ENCODE results near the gene CCL17. TPM values are rescaled to one million over a fixed set of nuclear protein-coding genes. Genes with fewer than 3 reads are reported as not detected.

The CCL17 gene
- total RNA-seq, 1 donor from 2014 or later = not detected

DNA sequence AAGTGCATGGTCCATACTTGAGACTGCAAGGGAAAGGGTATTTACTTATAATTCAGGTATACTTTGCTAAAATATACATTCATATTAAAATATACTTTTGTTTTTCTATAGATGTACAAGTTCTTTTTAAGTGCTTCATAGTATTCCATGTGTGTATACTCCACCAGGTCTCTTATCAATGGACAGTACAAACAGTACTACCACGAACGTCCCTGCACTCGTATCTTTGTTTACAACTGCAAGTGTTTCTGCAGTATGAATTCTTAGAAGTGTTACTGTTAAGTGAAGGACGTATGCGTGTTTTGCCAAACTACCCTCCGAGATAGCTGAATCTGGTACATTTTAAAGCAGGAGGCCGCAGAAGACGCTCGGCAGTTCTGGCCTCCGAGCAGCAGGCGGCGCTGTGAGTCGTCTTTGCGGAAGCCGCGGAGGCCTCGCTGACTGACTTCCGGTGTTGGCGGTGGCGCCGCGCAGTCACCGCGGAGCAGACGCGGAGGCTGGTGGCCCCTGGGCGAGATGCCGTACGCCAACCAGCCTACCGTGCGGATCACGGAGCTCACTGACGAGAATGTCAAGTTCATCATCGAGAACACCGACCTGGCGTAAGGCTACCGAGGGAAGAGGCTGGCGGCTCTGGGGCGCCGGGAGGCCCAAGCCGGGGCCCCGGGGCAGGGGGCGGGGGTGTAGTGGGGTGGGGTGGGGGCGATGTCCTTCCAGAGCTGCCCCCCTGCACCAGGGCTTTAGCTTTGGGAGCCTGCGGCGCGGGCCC lies 57.8 kb downstream of the CCL17 start, which contains the start of gene POLR2C:
Gene POLR2C, plus strand, starts transcription at position 471 of the 769 bp plus-strand sequence. Its CDS starts 46 bp downstream, at position 517.
- DNase-seq = peak; percentile 89
- Histone ChIP-seq H3K4me1 (peaks cover 40% of the 10 kb centered on the region), H3K4me3 (peak within 1 kb of the TSS; percentile 94), H3K36me3 (peaks cover 74% of the 10 kb centered on the region), H3K27ac (replicated peaks) (peak within 1 kb of the TSS; percentile 88), H3K27me3 (ENCODE audit: low read depth) (no peaks in the 10 kb centered on the region), H3K9me3 (replicated peaks) (no peaks in the 10 kb centered on the region)
- intact Hi-C loops (cut with micrococcal nuclease) = no loop called here
- TF ChIP-seq, protein P1, sequence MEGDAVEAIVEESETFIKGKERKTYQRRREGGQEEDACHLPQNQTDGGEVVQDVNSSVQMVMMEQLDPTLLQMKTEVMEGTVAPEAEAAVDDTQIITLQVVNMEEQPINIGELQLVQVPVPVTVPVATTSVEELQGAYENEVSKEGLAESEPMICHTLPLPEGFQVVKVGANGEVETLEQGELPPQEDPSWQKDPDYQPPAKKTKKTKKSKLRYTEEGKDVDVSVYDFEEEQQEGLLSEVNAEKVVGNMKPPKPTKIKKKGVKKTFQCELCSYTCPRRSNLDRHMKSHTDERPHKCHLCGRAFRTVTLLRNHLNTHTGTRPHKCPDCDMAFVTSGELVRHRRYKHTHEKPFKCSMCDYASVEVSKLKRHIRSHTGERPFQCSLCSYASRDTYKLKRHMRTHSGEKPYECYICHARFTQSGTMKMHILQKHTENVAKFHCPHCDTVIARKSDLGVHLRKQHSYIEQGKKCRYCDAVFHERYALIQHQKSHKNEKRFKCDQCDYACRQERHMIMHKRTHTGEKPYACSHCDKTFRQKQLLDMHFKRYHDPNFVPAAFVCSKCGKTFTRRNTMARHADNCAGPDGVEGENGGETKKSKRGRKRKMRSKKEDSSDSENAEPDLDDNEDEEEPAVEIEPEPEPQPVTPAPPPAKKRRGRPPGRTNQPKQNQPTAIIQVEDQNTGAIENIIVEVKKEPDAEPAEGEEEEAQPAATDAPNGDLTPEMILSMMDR (IDR thresholded peaks at IDR 0.05; ENCODE audit: borderline replicate concordance) = peak; percentile 98

DNA sequence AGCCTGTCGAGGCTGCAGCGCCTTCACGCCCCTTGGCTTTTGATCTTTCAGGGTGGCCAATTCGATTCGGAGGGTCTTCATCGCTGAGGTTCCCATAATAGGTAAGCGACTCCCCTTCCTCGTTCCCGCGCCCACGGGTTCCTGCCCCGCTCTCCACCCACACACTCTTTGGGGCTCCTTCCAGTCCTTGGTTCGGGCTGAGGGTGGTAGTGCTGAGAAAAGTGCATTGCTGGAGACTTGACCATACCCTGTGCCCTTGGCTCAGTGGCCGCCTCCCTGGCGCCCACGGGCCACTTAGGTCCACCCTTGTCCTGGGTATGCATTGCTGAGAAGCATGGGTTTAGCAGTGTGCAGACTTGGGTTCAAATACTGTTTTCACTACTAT lies 58.4 kb downstream of the CCL17 start:
- no peaks in the 10 kb centered on the region for H3K27me3 ChIP-seq (ENCODE audit: low read depth)
- H3K9me3 ChIP-seq (replicated peaks) = no peaks in the 10 kb centered on the region
- no peak for DNase-seq
- H3K27ac ChIP-seq (replicated peaks) = peak overlapping the region; percentile 88
- peaks cover 74% of the 10 kb centered on the region for H3K36me3 ChIP-seq
- TF ChIP-seq, protein P1 (IDR thresholded peaks at IDR 0.05; ENCODE audit: borderline replicate concordance) = no peak
- intact Hi-C loops (cut with micrococcal nuclease) = no loop called here
- H3K4me3 ChIP-seq = peak overlapping the region; percentile 94
- peaks cover 40% of the 10 kb centered on the region for H3K4me1 ChIP-seq

DNA sequence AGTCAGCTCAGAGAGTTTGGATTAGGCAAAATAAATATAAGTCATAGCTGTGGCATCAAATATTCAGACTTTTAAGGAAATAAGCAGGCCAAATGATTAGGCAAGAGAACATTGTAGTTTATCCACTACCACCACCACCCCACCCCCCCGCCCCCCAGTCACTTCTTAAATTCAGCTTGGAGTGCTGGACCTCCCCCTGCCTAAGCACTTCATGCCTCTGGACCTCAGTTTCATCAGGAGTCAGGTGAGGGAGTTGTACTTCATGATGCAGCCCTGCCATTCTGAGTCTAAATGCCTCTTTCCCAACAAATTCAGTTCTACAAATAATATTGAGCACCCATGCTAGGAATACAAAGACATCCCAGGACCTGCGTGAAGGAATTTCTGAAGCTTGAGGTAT lies 60.0 kb downstream of the CCL17 start:
- H3K4me3 ChIP-seq = no peak overlapping the region
- intact Hi-C loops (cut with micrococcal nuclease) = no loop called here
- H3K4me1 ChIP-seq = peaks cover 41% of the 10 kb centered on the region
- H3K36me3 ChIP-seq = peaks cover 74% of the 10 kb centered on the region
- TF ChIP-seq, protein P1 (IDR thresholded peaks at IDR 0.05; ENCODE audit: borderline replicate concordance) = no peak
- no peaks in the 10 kb centered on the region for H3K27me3 ChIP-seq (ENCODE audit: low read depth)
- H3K27ac ChIP-seq (replicated peaks) = no peak overlapping the region
- H3K9me3 ChIP-seq (replicated peaks) = no peaks in the 10 kb centered on the region
- DNase-seq = no peak

Other genes starting within 250 kb of the CCL17 start
- gene PSME3IP1, start 218.7 kb upstream of the CCL17 start, total RNA-seq = 56.3 TPM
- 14.0 TPM for gene RSPRY1, start 218.4 kb upstream of the CCL17 start, total RNA-seq
- gene ARL2BP, start 159.5 kb upstream of the CCL17 start, total RNA-seq = 57.8 TPM
- gene PLLP, start 120.1 kb upstream of the CCL17 start, total RNA-seq = 5.2 TPM
- gene CCL22, start 46.0 kb upstream of the CCL17 start, total RNA-seq = not detected
- 11.7 TPM for gene CX3CL1, start 32.3 kb upstream of the CCL17 start, total RNA-seq
- gene CIAPIN1, start 42.6 kb downstream of the CCL17 start, total RNA-seq = 43.2 TPM
- 234 TPM for gene COQ9, start 42.7 kb downstream of the CCL17 start, total RNA-seq
- gene POLR2C, start 57.9 kb downstream of the CCL17 start, total RNA-seq = 47.6 TPM
- gene DOK4, start 81.7 kb downstream of the CCL17 start, total RNA-seq = 10.0 TPM
- 11.3 TPM for gene CCDC102A, start 131.8 kb downstream of the CCL17 start, total RNA-seq
- not detected for gene ADGRG5, start 137.9 kb downstream of the CCL17 start, total RNA-seq
- 21.3 TPM for gene ADGRG1, start 223.9 kb downstream of the CCL17 start, total RNA-seq

Measured in left ventricle myocardium inferior (tissue), 1 donor.